Measurements from ENCODE around the gene SLC1A2.

The SLC1A2 gene

GRCh38 chr11:35255514-35255913, 163.8 kb downstream of the SLC1A2 start:
- intact Hi-C loops (cut with DNase I): no loop called here
- DNase-seq: no peak

- intact Hi-C loops (cut with DNase I): no loop called here
- DNase-seq: no peak
Observed at GRCh38 chr11:35253237-35253636, 166.1 kb downstream of the SLC1A2 start.

- DNase-seq: no peak
- intact Hi-C loops (cut with DNase I): no loop called here
Observed at GRCh38 chr11:35250621-35251020, 168.7 kb downstream of the SLC1A2 start.

GRCh38 chr11:35250192-35250591, 169.2 kb downstream of the SLC1A2 start:
- DNase-seq: no peak
- intact Hi-C loops (cut with DNase I): no loop called here

GRCh38 chr11:35248558-35249323, 170.6 kb downstream of the SLC1A2 start:
- intact Hi-C loops (cut with DNase I): no loop called here
- no peak for DNase-seq

- intact Hi-C loops (cut with DNase I): no loop called here
- no peak for DNase-seq
Observed at GRCh38 chr11:35247863-35248262, 171.5 kb downstream of the SLC1A2 start.

- intact Hi-C loops (cut with DNase I): no loop called here
- DNase-seq: no peak
Observed at GRCh38 chr11:35247428-35247827, 171.9 kb downstream of the SLC1A2 start.

GRCh38 chr11:35246745-35247144, 172.6 kb downstream of the SLC1A2 start:
- intact Hi-C loops (cut with DNase I): no loop called here
- DNase-seq: no peak

- DNase-seq: no peak
- intact Hi-C loops (cut with DNase I): no loop called here
Observed at GRCh38 chr11:35245786-35246185, 173.6 kb downstream of the SLC1A2 start.

- intact Hi-C loops (cut with DNase I): no loop called here
- no peak for DNase-seq
Observed at GRCh38 chr11:35245056-35245455, 174.3 kb downstream of the SLC1A2 start.

- no peak for DNase-seq
- intact Hi-C loops (cut with DNase I): no loop called here
Observed at GRCh38 chr11:35243774-35244173, 175.6 kb downstream of the SLC1A2 start.

- intact Hi-C loops (cut with DNase I): no loop called here
- DNase-seq: no peak
Observed at GRCh38 chr11:35242412-35243242, 176.7 kb downstream of the SLC1A2 start.

- no peak for DNase-seq
- intact Hi-C loops (cut with DNase I): no loop called here
Observed at GRCh38 chr11:35241531-35241930, 177.8 kb downstream of the SLC1A2 start.

- intact Hi-C loops (cut with DNase I): no loop called here
- DNase-seq: no peak
Observed at GRCh38 chr11:35241083-35241482, 178.3 kb downstream of the SLC1A2 start.

- DNase-seq: no peak
- intact Hi-C loops (cut with DNase I): loop anchor here (2.0 to 10.0 kb wide), 2 partner anchors 313 to 655 kb away; no protein-coding TSS in a partner anchor
Observed at GRCh38 chr11:35239471-35240075, 179.8 kb downstream of the SLC1A2 start.

GRCh38 chr11:35238882-35239281, 180.5 kb downstream of the SLC1A2 start:
- DNase-seq: no peak
- intact Hi-C loops (cut with DNase I): loop anchor here (2.0 to 10.0 kb wide), 2 partner anchors 312 to 654 kb away; no protein-coding TSS in a partner anchor

- intact Hi-C loops (cut with DNase I): loop anchor here (2.0 to 10.0 kb wide), 2 partner anchors 311 to 653 kb away; no protein-coding TSS in a partner anchor
Observed at GRCh38 chr11:35237860-35238715, 181.3 kb downstream of the SLC1A2 start.

GRCh38 chr11:35237351-35237750, 182.0 kb downstream of the SLC1A2 start:
- intact Hi-C loops (cut with DNase I): loop anchor here (10.0 kb wide), 1 partner anchor 653 kb away; no protein-coding TSS in a partner anchor
- DNase-seq: no peak

More at GRCh38 chr11:35237860-35238715, 181.3 kb downstream of the SLC1A2 start:
- peak in 3 of 10 donors; percentile 22 to 53 (median 25) for DNase-seq

- intact Hi-C loops (cut with DNase I): loop anchor here (10.0 kb wide), 1 partner anchor 652 kb away; no protein-coding TSS in a partner anchor
- no peak for DNase-seq
Observed at GRCh38 chr11:35236667-35237003, 182.7 kb downstream of the SLC1A2 start.
